Measurements from ENCODE around the gene GNAQ.
"Not testable (repeated sequence)": the region's sequence is repeated elsewhere in the genome, so short reads cannot be mapped to it uniquely, and the experiment has no call there.

Gene GNAQ

GRCh38 chr9:77896938-77897667 is 134.5 kb downstream of the GNAQ start:
- no peak for DNase-seq

- DNase-seq, result no peak
Measured at GRCh38 chr9:77896269-77896937, 135.2 kb downstream of the GNAQ start.

- no peak for DNase-seq
Measured at GRCh38 chr9:77893706-77894105, 137.9 kb downstream of the GNAQ start.

- DNase-seq, result no peak
Measured at GRCh38 chr9:77892955-77893514, 138.6 kb downstream of the GNAQ start.

GRCh38 chr9:77892171-77892570 is 139.4 kb downstream of the GNAQ start:
- no peak for DNase-seq

GRCh38 chr9:77891128-77891800 is 140.3 kb downstream of the GNAQ start:
- no peak for DNase-seq

GRCh38 chr9:77887662-77888061 is 143.9 kb downstream of the GNAQ start:
- DNase-seq, result no peak

GRCh38 chr9:77885104-77885672 is 146.4 kb downstream of the GNAQ start:
- DNase-seq, result no peak

GRCh38 chr9:77883846-77884771 is 147.5 kb downstream of the GNAQ start:
- no peak for DNase-seq

GRCh38 chr9:77883133-77883532 is 148.5 kb downstream of the GNAQ start:
- DNase-seq, result no peak

- no peak for DNase-seq
Measured at GRCh38 chr9:77882294-77882693, 149.3 kb downstream of the GNAQ start.

GRCh38 chr9:77881634-77882033 is 150.0 kb downstream of the GNAQ start:
- DNase-seq, result not testable (repeated sequence)

- no peak for DNase-seq
Measured at GRCh38 chr9:77881111-77881510, 150.5 kb downstream of the GNAQ start.

GRCh38 chr9:77879437-77879943 is 152.1 kb downstream of the GNAQ start:
- no peak for DNase-seq

- DNase-seq, result not testable (repeated sequence)
Measured at GRCh38 chr9:77878793-77879192, 152.8 kb downstream of the GNAQ start.

GRCh38 chr9:77877976-77878375 is 153.6 kb downstream of the GNAQ start:
- DNase-seq, result no peak

- DNase-seq, result no peak
Measured at GRCh38 chr9:77876590-77876989, 155.0 kb downstream of the GNAQ start.

GRCh38 chr9:77876091-77876490 is 155.5 kb downstream of the GNAQ start:
- DNase-seq, result no peak

- no peak for DNase-seq
Measured at GRCh38 chr9:77872863-77873262, 158.7 kb downstream of the GNAQ start.

- no peak for DNase-seq
Measured at GRCh38 chr9:77872177-77872576, 159.4 kb downstream of the GNAQ start.

- no peak for DNase-seq
Measured at GRCh38 chr9:77871483-77871882, 160.1 kb downstream of the GNAQ start.

- no peak for DNase-seq
Measured at GRCh38 chr9:77866878-77867277, 164.7 kb downstream of the GNAQ start.
